ENCODE measurements around the gene ETS1.

Gene ETS1

DNA sequence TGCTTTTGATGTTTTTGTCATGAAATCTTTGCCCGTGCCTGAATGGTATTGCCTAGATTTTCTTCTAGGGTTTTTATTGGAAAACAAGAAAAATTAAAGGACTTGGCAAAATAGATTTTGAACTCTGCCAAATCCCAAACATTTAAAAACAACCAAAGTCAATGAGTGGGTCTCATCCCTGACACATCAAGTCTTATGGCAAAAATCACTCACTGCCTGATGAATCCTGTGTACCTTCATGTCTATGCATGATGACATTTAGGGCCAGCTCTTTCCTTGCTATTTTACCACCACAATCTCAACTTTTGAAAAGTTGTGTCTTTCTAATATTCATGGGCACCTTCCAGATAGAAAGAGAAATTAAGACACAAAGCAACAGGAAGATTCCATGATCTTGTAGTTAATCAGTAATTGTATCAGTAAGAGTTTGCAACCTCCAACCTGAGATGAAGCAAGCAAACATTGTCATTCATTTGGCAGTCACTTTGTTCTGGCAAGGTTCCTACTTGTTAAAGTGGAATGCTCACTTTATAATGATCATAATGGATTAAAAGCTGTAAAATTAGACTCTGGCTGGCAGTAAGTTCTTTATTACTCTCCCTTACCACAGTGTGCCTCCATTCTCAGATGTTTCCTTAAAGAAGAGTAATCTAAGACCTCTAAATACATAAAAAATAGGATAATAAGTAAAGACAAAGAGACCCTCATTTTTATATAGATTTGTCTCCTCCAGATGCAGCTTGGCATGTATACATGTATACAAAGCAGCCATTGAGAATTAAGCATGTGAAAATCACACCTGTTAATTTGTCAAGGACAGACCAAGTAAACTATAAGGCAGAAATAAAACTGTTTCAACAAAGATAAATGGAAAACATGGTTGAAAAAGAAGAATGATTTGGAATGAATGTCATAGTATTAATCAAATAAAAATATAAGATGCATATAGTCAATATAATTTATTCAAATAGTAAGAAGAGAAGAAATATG, 51.6 kb downstream of the ETS1 start:
- no peak for DNase-seq

DNA sequence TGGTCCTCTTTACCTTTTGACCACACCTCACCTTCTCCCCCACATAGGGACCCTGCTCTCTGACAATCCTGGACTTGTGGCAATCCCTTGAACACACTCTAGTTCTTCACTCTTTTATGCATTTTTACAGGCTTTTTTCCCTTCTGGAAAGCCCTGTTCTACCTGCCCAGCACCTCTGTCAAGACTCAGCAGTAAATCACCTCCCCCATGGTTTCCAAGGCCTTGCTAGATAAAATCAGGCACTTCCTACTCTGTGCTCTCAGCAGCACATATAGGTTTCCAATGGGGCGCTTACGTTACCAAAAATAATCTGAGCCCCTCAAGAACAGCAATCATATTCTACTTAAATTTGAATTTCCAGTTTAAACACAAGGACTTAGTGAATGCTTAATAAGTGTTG, 53.9 kb downstream of the ETS1 start:
- DNase-seq: no peak

DNA sequence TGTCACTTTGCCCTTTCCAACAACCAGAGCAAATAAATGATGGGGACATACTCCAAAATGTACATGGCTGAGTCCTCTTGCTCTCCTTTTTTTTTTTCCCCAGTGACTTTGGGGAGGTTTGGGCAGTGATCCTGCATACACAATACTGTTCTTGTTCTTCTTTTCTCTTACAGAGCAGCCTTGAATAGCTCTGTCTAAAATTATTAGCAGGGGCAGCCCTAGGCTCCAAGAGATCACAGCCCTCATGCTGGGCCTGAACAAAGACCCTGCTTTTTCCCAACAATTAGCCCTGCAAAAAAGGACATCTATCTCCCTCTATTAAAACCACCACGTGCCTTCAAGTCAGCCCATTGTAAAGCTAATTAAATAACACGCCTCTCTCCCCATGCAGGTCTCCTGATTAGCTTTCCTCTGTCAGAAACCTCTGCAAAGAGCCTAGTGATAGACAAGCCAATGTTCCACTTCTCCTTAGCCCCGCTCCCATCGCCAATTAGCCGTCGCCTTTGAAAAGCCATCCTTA, 54.7 kb downstream of the ETS1 start:
- DNase-seq: no peak

GRCh38 chr11:128532016-128532571, 55.3 kb downstream of the ETS1 start:
- no peak for DNase-seq

GRCh38 chr11:128531588-128531987, 55.8 kb downstream of the ETS1 start:
- no peak for DNase-seq

GRCh38 chr11:128530118-128531074, 57.0 kb downstream of the ETS1 start:
- no peak for DNase-seq

GRCh38 chr11:128528294-128528693, 59.1 kb downstream of the ETS1 start:
- DNase-seq: no peak

GRCh38 chr11:128527046-128527445, 60.3 kb downstream of the ETS1 start:
- DNase-seq: no peak

- no peak for DNase-seq
These were observed 61.7 kb downstream of the ETS1 start for GRCh38 chr11:128525411-128526243.

- no peak for DNase-seq
These were observed 63.2 kb downstream of the ETS1 start for GRCh38 chr11:128524172-128524571.

GRCh38 chr11:128523641-128524040, 63.7 kb downstream of the ETS1 start:
- no peak for DNase-seq

- DNase-seq: no peak
These were observed 64.3 kb downstream of the ETS1 start for GRCh38 chr11:128522943-128523518.

DNA sequence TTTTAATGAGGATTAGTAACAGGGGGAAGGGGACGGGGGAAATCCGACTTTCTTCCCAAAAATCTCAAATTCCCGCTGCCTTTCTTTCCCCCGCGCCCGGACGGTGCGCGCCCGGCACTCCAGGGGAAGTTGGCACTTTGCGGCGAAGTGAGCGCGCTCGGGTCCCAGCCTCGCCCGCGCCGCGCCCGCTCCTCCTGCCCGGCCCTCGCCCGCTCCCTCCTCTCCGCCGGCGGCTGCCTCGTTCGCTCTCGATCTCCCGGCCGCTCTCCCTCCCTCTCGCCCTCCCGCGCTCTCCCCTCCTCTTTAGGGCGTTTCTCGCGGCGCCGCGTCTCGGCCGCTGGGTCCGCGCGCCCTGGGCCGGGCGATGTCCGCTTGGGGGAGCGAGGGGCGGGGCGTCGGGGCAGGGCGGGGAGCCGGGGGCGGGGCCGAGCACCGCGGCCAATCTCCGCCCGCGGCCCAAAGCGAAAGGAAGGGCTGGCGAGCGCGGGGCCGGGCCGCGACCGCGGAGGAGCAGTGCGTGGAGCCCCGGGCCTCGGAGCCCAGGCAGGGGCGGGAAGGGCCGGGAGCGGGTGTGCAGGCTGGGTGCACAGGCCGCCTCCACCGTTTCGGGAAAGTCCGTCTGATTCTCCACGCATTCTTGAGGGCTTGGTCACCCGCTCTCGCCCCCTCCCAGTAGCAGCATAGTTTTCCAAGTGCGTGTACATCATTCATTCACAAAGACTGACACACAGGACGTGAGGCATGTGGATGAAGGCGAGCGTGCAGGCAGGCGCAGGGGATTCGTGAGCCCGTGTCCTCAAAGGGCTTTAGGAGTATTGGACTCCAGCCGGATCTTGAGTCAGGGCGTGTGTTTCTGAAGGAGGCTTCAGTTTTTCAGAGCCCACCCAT, 65.1 kb downstream of the ETS1 start:
- peak; percentile 67 to 83 for DNase-seq

- DNase-seq: no peak
These were observed 65.7 kb downstream of the ETS1 start for GRCh38 chr11:128521682-128522054.

GRCh38 chr11:128520888-128521681, 66.3 kb downstream of the ETS1 start:
- no peak for DNase-seq

GRCh38 chr11:128520206-128520887, 67.0 kb downstream of the ETS1 start:
- DNase-seq: no peak

GRCh38 chr11:128519338-128519737, 68.0 kb downstream of the ETS1 start:
- no peak for DNase-seq

DNA sequence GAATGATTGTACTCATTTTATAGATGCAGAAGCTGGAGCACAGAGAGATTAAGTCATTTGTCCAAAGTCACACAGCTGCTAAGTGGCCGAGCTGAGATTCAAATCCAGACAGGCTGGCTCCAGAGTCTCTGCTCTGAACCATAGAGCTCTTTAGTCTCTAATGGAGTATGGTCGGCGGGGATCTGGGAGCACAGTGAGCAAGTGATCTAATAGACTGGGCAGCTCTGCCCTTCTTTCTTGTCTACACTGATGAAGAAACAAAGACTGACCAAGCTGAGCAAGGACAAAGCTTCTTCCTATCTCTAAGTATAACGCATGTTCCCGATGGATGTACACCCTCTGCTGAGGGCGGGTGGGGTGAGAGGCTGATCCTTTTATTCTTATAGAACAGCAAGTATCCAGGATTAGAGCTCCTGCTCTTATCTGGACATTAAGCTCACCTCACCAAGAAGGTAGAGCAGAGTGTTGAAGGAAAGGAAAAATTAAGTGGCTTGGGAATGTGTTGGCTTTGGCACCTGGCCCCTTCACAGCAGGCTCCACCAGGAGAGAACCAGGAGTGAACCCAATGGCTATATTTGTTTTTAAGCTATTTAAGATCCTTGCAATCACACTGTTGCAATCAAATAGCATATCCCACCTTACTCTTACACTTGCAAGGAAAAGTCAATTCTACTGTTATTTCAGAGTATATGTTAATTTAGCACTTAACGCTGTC, 68.7 kb downstream of the ETS1 start:
- no peak for DNase-seq
